Mammary epithelial cell (primary cell): ENCODE measurements around the gene SNX10.

Source experiments
- EZH2 ChIP-seq: IDR thresholded peaks from 2 replicates; pipeline ENCODE4 v1.6.1; 2012; ENCODE audit warnings: low read length, inconsistent platforms, borderline replicate concordance
- TF ChIP-seq, protein P1 (sequence below), 2 donors: IDR thresholded peaks in 1 of 2; conservative IDR thresholded peaks in 1 of 2; 2 replicates each; pipeline ENCODE4 v1.5.1; 2011 to 2012; ENCODE audit warnings: inconsistent platforms in 2 of 2, low read length in 2 of 2, mild to moderate bottlenecking in 2 of 2, control low read depth in 1 of 2, low read depth in 1 of 2; ENCODE audit not compliant: insufficient read depth in 1 of 2; ENCODE audit errors: extremely low read depth in 1 of 2

DNA sequence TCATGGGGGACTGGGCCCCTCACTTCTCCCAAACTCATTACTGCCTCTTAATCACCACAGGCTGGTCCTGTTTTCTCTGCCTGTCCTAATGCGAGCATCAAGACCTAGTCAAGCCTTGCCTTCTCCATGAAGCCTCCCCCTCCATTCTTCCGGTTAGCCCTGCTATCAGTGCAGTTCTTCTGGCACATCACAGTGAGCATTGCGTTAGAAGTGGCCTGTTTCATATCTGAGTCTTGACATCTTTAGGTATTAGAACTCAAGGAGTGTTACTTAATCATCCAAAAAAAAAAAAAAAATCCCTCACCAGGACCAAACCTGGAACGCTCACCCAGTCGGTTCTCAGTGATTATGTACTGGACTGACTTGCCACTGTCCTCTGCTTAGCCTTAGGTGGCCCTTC is 17.4 kb downstream of the SNX10 start:
- TF ChIP-seq EZH2, result no peak
- TF ChIP-seq, protein P1, sequence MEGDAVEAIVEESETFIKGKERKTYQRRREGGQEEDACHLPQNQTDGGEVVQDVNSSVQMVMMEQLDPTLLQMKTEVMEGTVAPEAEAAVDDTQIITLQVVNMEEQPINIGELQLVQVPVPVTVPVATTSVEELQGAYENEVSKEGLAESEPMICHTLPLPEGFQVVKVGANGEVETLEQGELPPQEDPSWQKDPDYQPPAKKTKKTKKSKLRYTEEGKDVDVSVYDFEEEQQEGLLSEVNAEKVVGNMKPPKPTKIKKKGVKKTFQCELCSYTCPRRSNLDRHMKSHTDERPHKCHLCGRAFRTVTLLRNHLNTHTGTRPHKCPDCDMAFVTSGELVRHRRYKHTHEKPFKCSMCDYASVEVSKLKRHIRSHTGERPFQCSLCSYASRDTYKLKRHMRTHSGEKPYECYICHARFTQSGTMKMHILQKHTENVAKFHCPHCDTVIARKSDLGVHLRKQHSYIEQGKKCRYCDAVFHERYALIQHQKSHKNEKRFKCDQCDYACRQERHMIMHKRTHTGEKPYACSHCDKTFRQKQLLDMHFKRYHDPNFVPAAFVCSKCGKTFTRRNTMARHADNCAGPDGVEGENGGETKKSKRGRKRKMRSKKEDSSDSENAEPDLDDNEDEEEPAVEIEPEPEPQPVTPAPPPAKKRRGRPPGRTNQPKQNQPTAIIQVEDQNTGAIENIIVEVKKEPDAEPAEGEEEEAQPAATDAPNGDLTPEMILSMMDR (conservative IDR thresholded peaks at IDR 0.05 in 1 of 2, IDR thresholded peaks at IDR 0.05 in 1 of 2; ENCODE audit: extremely low read depth in 1 of 2, insufficient read depth in 1 of 2, low read depth in 1 of 2, low read length in 2 of 2), result no peak
